HTERT RPE-1 (cell line): ENCODE results near the gene UBAC2.
"Not testable (repeated sequence)": the region's sequence is repeated elsewhere in the genome, so short reads cannot be mapped to it uniquely, and the experiment has no call there.

Source experiments
- in situ Hi-C: fragments of 300-500 bp; cut with MboI; formaldehyde crosslinking; loops from 4 replicates; pipeline ENCODE4 v1.14.3; 2020; ENCODE audit warnings: low sequenced_read_pairs

Gene UBAC2

DNA sequence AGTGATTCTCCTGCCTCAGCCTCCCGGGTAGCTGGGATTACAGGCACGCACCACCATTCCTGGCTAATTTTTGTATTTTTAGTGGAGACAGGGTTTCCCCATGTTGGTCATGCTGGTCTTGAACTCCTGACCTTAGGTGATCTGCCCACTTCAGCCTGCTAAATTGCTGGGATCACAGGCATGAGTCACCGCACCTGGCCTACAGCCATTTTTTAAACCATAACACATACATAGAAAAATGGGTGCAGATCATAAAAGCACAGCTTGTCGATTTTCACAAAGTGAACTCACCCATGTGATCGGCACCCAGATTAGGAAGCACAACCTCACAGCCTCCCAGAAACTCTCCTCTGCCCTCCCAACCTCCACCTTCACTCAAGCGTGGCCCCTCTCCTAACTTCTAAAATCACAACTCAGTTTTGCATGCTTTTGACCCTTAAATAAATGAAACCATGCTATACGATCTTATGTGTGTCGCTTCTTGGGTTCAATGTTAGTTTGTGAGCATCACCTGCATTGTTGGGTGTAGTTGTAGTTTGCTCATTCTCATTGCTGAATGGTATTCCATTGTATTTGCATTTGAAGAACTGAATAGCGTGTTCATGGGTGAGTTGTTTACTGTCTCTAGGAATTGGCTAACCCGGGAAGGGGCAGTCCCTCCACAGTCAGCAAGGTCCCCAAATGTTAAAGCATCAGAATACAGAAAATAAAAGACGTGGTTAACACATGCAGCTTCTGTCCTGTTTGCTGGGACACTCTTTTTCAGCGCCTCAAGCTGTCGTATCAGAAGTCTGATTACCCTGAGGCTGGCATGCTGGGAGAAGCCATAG lies 210.2 kb downstream of the UBAC2 start:
- in situ Hi-C loops, result not testable (repeated sequence)

- in situ Hi-C loops, result no loop called here
Observed at GRCh38 chr13:99412856-99413255, 212.2 kb downstream of the UBAC2 start.

- in situ Hi-C loops, result no loop called here
Observed at GRCh38 chr13:99414048-99414995, 213.7 kb downstream of the UBAC2 start.

DNA sequence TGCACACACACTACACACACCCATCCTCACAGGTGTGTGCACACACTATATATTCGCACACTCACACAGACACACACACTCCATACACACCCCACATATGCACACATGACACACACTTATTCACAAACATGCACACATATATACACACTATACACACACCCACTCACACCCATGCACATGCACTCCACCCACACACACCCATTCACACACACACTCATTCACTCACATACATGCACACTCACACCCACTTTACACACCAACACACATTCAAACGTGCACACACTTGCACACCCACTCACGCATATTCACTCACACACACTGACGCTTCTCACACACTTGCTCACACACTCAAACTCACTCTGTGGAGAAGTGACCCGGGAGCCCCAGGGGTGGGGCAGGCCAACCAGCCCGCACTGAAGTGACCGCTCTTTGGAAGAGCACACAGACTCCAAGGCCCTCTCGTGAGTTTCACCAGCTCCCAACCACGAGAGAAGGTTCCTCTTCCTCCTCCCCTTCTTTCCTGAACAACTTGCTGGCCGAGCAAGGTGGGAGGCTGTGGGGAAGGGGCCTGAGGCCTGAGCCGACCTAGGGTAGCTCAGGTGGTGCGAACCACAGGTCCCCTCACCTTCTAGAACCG lies 214.5 kb downstream of the UBAC2 start:
- in situ Hi-C loops, result no loop called here

GRCh38 chr13:99415851-99416331 lies 215.2 kb downstream of the UBAC2 start:
- in situ Hi-C loops, result no loop called here

DNA sequence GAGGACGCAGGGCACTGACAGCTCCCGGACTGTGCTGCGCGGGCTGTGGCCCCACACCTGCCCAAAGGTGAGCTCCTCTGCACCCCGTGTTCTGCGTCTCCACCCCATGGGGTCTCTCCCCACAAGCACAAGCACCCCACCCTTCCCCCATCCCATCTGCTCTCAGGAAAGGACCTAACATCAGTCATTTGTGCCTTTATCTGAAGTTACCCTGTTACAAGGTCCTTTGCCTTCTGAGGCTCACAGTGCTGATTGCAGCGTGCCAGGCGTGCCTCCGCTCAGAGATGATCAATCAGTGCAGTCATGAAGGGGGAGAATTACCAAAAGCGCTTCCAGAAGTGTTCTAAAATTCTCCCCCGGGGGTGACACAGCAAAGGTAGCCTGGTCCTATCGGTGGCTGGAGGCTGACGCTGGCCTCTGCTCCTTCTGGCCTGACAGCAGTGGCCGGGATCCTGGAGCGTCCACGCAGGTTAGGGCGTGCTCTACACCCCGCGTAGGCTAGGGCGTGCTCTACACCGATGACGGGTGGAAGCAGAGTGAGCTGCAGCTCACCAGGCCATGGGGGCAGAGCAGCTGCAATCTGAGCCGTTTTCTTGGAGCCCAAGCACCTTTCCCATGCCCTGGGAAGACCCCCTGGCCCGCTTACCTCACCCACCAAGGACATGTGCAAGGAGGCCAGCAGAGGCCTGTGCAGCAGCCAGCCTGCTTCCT lies 215.9 kb downstream of the UBAC2 start:
- in situ Hi-C loops, result no loop called here

- in situ Hi-C loops, result no loop called here
Observed at GRCh38 chr13:99417201-99418102, 216.8 kb downstream of the UBAC2 start.

DNA sequence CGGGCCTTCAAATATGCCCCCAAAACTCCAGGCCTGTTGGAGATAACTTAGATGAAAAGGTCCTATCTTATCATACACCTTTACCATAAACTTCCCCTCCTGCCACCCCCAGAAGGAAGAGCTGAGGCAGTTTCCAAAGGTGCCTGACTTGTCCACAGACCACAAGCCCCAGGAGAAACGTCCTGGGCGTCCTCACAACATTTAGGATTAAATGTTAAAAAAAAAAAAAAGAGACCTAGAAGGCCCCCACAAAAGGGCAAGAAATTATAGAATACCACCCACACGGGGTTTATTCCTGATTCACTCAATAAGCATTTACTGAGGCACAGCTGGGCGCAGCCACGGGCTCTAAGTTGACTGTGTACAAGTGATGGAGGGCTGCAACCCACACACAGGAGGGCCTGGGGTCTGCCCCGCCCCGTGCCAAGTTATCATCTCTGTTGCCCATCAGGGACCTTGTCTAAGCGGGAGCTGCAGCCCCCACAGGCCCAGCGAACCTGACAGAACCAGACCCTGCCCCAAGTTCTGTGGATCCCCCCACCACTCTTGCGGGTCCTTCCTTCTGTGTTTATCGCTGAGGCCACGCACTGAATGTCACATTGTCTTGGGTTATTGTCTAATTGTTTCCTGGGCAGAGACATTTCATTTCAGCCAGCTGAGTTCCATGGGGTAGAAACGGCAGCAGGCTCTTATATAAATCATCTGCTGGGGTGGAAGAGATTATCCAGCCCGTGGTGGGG lies 217.6 kb downstream of the UBAC2 start:
- in situ Hi-C loops, result no loop called here

GRCh38 chr13:99418843-99419140 lies 218.1 kb downstream of the UBAC2 start:
- in situ Hi-C loops, result no loop called here

DNA sequence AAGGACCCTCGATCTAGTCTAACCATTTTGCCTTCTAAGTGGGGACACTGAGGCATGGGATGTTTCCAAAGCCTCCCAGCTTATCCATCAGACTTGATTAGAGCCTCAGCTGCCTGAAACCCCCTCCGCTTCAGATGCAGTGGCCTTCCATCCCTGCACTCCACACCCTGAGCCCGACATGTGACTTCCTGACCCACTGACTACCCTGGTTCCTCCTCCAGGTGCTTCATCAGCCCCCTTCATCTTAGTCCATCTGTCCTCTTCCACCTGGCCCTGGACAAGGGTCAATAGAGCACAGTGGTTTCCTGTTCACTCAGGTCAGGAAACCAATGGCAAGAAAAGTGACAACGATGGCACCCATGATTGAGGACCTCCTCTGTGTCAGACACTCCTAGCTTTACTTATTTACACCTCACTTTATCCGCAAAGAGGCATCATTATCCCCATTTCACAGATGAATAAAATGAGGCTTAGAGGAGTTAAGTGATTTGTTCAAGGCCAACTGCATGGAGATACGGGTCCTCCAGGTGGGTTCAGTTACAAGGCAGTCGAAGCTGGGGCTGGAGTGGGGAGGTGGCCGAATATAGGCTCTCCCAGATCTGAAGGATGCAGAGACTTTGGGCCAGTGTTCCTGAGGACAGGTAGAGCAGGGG lies 219.1 kb downstream of the UBAC2 start:
- in situ Hi-C loops, result no loop called here

DNA sequence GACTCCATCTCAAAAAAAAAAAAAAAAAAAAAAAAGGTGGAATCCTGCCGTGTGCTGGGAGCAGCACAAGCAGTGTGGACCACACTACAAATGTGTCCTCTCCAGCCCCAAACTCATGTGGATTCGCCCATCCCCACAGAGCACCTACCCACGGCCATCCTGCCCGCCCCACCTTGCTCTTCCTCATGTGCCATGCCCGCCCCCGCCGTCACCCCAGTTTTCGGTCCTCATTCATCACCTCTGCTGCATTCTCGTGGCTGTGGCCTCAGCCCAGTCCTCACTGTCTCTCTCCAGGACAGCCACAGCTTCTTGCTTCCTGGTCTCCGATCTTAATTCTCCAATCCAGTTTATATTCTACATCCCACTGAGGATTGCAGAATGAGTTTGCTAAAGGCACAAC lies 220.6 kb downstream of the UBAC2 start:
- in situ Hi-C loops, result no loop called here

DNA sequence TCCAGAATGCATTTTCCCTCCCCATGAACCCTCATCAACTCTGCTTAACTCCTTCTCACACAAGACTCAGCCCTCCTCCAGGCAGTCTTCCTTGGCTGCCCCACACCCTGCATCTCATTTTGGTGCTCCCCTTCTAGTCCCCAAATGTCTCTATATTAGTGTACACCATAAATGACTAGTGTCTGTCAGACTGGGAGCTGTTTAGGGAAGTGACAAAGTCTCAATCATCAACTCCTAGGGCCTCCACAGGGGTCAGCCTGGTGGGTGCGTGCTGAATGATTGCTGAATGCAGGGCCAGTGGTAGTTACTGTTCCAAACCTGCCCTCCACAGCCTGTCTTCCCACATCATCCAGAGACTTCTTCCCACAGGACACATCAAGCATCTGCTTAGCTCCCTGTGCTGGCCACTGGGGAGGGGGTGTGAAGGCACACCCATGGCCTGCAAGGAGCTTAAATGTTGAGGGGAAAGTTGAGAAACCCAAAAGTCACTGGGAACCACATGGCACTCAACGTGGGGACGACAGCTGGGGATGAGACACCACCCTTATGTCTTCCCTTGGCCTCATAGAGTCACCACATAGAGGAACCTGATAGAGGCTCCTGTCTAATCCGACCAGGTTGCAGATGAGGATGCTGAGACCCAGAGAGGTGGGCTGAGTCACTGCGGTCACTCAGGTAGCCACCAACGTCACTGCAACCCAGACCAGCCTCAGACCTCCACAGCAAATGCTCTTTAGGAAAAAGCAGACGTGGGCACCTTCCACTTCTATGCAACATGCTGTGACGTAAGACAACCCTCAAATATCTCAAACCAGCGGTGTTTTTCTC lies 221.3 kb downstream of the UBAC2 start:
- in situ Hi-C loops, result no loop called here

DNA sequence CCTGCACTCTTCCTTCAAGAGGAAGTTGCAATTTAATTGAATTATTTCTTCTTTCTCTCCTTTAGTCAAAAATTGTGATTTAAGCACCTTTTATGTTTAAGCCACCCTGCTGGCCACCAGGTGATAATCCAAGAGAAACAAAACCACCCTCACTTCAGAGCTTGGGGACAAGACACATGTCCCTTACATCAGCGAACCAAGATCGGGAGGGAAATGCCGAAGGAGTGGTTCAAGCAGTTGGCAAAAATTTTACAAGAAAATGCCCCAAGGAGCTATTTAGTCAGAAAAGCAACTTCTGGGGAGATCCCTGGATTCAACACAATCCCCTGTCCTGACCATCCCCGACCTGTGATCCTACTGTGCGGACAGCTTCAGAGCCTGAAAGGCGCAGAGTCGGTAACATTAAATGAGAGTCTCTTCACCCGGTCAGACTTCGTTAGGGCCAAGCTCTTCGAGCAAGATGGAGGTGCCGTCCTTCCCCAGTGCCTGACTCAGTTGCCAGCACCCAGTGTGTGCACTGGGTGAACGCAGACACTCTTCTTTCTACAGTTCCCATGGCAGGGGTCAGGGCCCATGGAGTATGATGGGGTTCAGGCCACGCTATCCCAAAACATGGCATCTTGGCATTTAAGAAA lies 222.0 kb downstream of the UBAC2 start:
- in situ Hi-C loops, result no loop called here

DNA sequence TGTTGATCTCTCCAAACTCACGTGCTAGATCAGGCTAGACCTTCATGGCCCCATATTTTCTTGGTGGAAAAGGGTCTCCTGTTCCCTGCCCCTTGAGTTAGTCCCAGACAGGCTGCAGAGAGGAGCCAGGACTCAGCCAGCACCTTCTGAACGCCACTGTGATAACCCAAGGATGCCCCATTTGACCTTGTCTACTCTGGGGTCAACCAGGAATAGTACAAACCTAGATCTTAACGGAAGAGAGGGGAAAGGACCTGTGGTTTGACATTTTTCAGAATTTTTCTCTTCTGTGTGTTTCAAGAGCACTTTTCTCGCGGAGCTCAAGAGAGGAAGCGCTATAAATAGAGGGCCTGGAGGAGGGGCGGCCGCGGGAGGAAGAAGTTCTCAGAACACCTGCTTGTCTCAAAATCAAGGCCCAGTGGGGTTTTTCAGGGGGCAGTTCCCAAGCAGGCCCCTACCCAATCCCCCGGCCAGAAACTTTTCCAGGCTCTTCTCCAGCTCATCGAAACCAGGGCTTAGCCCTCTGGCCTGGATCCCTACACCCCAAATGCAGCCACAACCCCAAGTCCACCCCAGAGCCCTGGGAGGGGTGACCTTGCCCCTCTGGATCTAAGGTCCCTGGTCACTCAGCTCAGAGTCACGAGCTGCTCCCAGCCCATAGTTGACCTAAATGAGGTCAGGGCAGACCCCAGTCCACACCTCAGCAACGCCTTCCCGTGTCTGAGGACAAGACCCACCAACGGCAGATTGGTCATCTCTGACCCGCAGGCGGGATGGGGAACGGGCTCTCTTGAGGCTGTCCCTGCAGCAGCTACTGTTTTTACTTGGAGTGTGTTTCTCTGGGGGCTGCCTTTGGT lies 225.1 kb downstream of the UBAC2 start:
- in situ Hi-C loops, result no loop called here

GRCh38 chr13:99426426-99426825 lies 225.8 kb downstream of the UBAC2 start:
- in situ Hi-C loops, result no loop called here

GRCh38 chr13:99429670-99430069 lies 229.0 kb downstream of the UBAC2 start:
- in situ Hi-C loops, result no loop called here
